A673 (cell line): ENCODE measurements around the gene TBC1D2B. TPM values are rescaled to one million over a fixed set of nuclear protein-coding genes. Genes with fewer than 3 reads are reported as not detected.

Experiments
- BruUV-seq: library from RNA; stranded (reverse); fragments of 400-500 nt; replicated peaks from 2 replicates; lab custom pipeline; 2021; lab: Mats Ljungman, UMichigan
- CTCF ChIA-PET: fragments of 300-600 bp; sonication (Branson Sonifier 250); formaldehyde crosslinking; loops from one replicate; lab custom pipeline; 2022; ENCODE audit warnings: antibody characterized with exemption; lab: Charles Lee
- POLR2A ChIA-PET: fragments of 300-600 bp; sonication (Branson Sonifier 250); formaldehyde crosslinking; loops from one replicate; lab custom pipeline; 2022; ENCODE audit warnings: antibody characterized with exemption; ENCODE audit not compliant: low non-redundant PET; lab: Charles Lee
- DNase-seq: peaks from one replicate; pipeline ENCODE4 v3.0.0-alpha.2; 2015; ENCODE audit warnings: low spot score
- H3K27ac ChIP-seq: fragments of 200-600 bp; sonication (generic); 2 replicates; pipeline ENCODE4 v1.5.1; 2016; ENCODE audit warnings: mixed run types, low read depth, mild to moderate bottlenecking, mixed read lengths, antibody characterized with exemption, low read length; ENCODE audit not compliant: poor library complexity, severe bottlenecking
- H3K27me3 ChIP-seq: fragments of 200-600 bp; sonication (generic); replicated peaks from 2 replicates; pipeline ENCODE4 v1.6.1; 2017; ENCODE audit warnings: mixed run types, low read depth, mild to moderate bottlenecking, mixed read lengths, antibody characterized with exemption, low read length; ENCODE audit not compliant: insufficient read depth, poor library complexity
- H3K36me3 ChIP-seq: fragments of 200-600 bp; sonication (generic); 2 replicates; pipeline ENCODE4 v1.6.1; 2016; ENCODE audit warnings: mixed run types, mild to moderate bottlenecking, mixed read lengths, antibody characterized with exemption, low read length; ENCODE audit not compliant: insufficient read depth, poor library complexity, severe bottlenecking
- H3K4me1 ChIP-seq: fragments of 200-600 bp; sonication (generic); 2 replicates; pipeline ENCODE4 v1.6.1; 2017; ENCODE audit warnings: mixed run types, mild to moderate bottlenecking, mixed read lengths, antibody characterized with exemption, low read length; ENCODE audit not compliant: insufficient read depth, poor library complexity, severe bottlenecking
- H3K4me3 ChIP-seq: fragments of 200-600 bp; sonication (generic); 2 replicates; pipeline ENCODE4 v1.5.1; 2016; ENCODE audit warnings: low read depth, mixed run types, mild to moderate bottlenecking, mixed read lengths, low read length; ENCODE audit not compliant: poor library complexity, severe bottlenecking
- H3K9me3 ChIP-seq: fragments of 200-600 bp; sonication (generic); 2 replicates; pipeline ENCODE4 v1.6.1; 2016; ENCODE audit warnings: mixed run types, low read depth, mild to moderate bottlenecking, mixed read lengths, antibody characterized with exemption, low read length; ENCODE audit not compliant: poor library complexity, severe bottlenecking
- EZH2 ChIP-seq: fragments of 200-600 bp; sonication (generic); IDR thresholded peaks from 2 replicates; pipeline ENCODE4 v1.6.1; 2017; ENCODE audit warnings: borderline replicate concordance, low read depth, mild to moderate bottlenecking, mixed read lengths, antibody characterized with exemption, low read length; ENCODE audit not compliant: poor library complexity, severe bottlenecking
- intact Hi-C: fragments of 100-400 bp; cut with micrococcal nuclease; formaldehyde crosslinking; loops from one replicate; pipeline ENCODE4 v1.10.0; 2022; ENCODE audit not compliant: unreplicated experiment
- total RNA-seq: library from RNA; stranded (reverse); gene quantifications from 2 replicates; pipeline ENCODE4 v1.2.3, GENCODE V29; 2021
- TF ChIP-seq, protein P1 (sequence below): fragments of 300-800, 200-600 bp; sonication (generic); conservative IDR thresholded peaks from 2 replicates; pipeline ENCODE4 v1.5.1; 2017; ENCODE audit warnings: low read depth, mild to moderate bottlenecking, antibody characterized with exemption, low read length, moderate library complexity, mixed read lengths

TBC1D2B gene
- total RNA-seq, 1 experiment from 2014 or later: 26.0 TPM

DNA sequence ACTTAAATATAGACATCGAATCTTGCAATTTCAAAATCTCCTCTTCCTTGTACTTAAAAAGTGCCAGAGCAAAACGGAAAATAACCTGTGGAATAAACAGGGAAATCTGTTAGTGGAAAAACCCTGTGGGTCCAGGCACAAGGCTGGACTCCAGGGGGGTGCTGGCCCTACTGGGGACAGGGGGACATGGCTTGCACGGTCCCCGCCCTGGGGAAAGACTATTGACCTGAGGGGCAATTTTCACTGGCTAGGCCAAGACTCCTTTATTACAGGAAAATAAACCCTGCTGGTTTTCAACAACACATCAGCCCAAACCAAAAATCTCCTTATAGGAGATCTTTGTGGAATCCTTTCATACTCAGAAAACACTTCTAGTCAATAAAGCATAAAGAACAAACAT, 75.9 kb downstream of the TBC1D2B start:
- Histone ChIP-seq H3K27me3 (no peaks in the 10 kb centered on the region), H3K9me3 (no peaks in the 10 kb centered on the region), H3K27ac (no peak overlapping the region), H3K4me3 (no peak overlapping the region), H3K36me3 (peaks cover 11% of the 10 kb centered on the region), H3K4me1 (no peaks in the 10 kb centered on the region)
- DNase-seq: no peak
- POLR2A ChIA-PET: no interaction called here
- intact Hi-C loops: no loop called here
- CTCF ChIA-PET: no interaction called here
- TF ChIP-seq, protein P1, sequence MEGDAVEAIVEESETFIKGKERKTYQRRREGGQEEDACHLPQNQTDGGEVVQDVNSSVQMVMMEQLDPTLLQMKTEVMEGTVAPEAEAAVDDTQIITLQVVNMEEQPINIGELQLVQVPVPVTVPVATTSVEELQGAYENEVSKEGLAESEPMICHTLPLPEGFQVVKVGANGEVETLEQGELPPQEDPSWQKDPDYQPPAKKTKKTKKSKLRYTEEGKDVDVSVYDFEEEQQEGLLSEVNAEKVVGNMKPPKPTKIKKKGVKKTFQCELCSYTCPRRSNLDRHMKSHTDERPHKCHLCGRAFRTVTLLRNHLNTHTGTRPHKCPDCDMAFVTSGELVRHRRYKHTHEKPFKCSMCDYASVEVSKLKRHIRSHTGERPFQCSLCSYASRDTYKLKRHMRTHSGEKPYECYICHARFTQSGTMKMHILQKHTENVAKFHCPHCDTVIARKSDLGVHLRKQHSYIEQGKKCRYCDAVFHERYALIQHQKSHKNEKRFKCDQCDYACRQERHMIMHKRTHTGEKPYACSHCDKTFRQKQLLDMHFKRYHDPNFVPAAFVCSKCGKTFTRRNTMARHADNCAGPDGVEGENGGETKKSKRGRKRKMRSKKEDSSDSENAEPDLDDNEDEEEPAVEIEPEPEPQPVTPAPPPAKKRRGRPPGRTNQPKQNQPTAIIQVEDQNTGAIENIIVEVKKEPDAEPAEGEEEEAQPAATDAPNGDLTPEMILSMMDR: no peak
- no peak for TF ChIP-seq EZH2
- no TSS peak for BruUV-seq

DNA sequence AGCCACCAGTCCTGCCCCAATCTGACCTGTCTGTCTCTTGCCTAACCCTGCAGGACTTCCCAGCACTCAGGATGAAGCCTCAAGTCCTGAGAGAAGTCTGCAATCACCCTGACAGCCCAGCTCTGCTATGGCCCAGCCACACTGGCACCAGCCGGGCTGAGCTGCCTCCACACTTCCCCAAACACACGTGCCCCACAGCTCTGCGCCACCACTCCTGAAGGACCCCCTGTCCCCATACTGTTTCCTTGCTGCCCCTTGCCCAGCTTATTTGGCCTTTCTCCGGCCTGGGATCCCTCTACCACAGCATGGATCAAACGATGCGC, 76.6 kb downstream of the TBC1D2B start:
- ChIA-PET POLR2A (no interaction called here), CTCF (interaction anchor here (2.0 kb wide), 1 partner anchor 107 kb away, joined by 18 read pairs; no protein-coding TSS in a partner anchor)
- H3K4me3 ChIP-seq: no peak overlapping the region
- no peaks in the 10 kb centered on the region for H3K4me1 ChIP-seq
- intact Hi-C loops: loop anchor here (1.0 kb wide), 1 partner anchor 107 kb away; no protein-coding TSS in a partner anchor
- no TSS peak for BruUV-seq
- no peaks in the 10 kb centered on the region for H3K9me3 ChIP-seq
- H3K36me3 ChIP-seq: peaks cover 11% of the 10 kb centered on the region
- no peaks in the 10 kb centered on the region for H3K27me3 ChIP-seq
- DNase-seq: no peak
- no peak overlapping the region for H3K27ac ChIP-seq
- TF ChIP-seq, protein P1: no peak
- no peak for TF ChIP-seq EZH2

DNA sequence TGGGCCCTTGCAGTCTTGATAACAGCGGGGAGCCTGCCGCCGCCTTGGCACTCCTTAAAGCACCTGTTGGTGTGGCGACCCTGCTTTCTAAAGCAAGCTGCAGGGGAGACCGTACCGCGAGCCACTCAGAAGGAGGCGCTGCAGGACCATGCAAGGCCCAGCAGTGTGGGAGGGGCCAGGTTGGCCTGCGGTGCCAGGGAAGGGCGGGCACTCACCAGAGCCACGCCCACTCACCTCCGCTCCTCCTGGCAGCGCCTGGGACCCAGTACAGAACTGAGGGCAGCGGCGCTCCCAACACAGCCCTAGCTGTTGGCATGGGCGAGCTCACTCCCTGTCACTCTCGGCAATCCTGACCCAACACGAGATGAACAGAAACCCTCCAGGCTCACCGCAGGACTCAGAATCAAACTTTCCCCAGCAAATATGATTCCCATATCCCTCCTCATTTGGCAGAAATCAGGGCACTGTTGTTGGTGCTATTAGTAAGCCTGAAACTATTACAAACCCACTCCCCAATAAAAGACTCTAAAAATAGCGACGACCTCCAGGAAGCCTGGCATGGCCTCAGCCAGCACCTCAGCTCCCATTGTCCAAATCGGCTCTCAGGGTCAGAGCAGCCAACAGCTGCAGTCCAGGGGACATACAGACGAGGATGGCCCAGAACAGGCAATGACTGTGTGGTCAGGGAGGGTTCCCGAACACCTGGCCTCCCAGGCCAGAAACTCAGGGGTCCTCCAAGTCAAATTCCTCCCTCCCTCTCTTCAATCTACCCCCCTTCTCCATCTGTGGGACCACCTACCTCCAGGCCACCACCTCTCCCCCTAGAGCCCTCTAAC, 77.2 kb downstream of the TBC1D2B start:
- CTCF ChIA-PET: interaction anchor here (0.6 to 2.0 kb wide), 3 partner anchors 10 to 110 kb away, joined by 3 to 18 read pairs (median 8); no protein-coding TSS in a partner anchor
- no peak overlapping the region for H3K27ac ChIP-seq
- no peaks in the 10 kb centered on the region for H3K9me3 ChIP-seq
- no peaks in the 10 kb centered on the region for H3K27me3 ChIP-seq
- no peak overlapping the region for H3K4me3 ChIP-seq
- POLR2A ChIA-PET: no interaction called here
- no peaks in the 10 kb centered on the region for H3K4me1 ChIP-seq
- TF ChIP-seq, protein P1: peak; percentile 77
- TF ChIP-seq EZH2: no peak
- intact Hi-C loops: loop anchor here (1.0 kb wide), 1 partner anchor 108 kb away; no protein-coding TSS in a partner anchor
- peaks cover 11% of the 10 kb centered on the region for H3K36me3 ChIP-seq
- no TSS peak for BruUV-seq
- DNase-seq: peak; percentile 77
